A673 (cell line): Measurements from ENCODE around the gene CDH20.

Source experiments
- CTCF ChIP-seq: fragments of 300-800, 200-600 bp; sonication (generic); conservative IDR thresholded peaks from 2 replicates; pipeline ENCODE4 v1.5.1; 2017; ENCODE audit warnings: low read depth, mild to moderate bottlenecking, antibody characterized with exemption, low read length, moderate library complexity, mixed read lengths
- EZH2 ChIP-seq: fragments of 200-600 bp; sonication (generic); IDR thresholded peaks from 2 replicates; pipeline ENCODE4 v1.6.1; 2017; ENCODE audit warnings: borderline replicate concordance, low read depth, mild to moderate bottlenecking, mixed read lengths, antibody characterized with exemption, low read length; ENCODE audit not compliant: poor library complexity, severe bottlenecking

- TF ChIP-seq CTCF: no peak
- TF ChIP-seq EZH2: no peak
These were observed 256.5 kb downstream of the CDH20 start for GRCh38 chr18:61589724-61590065.
